Stimulated activated CD4-positive, alpha-beta T cell treated with anti-CD3 and anti-CD28 coated beads, Interleukin-12 subunit alpha, Interleukin-12 subunit beta, amount 100 ng/mL, for 48 hours (primary cell): ENCODE results near the gene LHFPL5.
A peak's percentile ranks its signal among the peaks of the same experiment; 100 is the strongest.

ENCODE experiments used
- DNase-seq, 3 donors: peaks; one replicate each; pipeline ENCODE4 v3.0.0-alpha.2; 2020; ENCODE audit warnings: low read depth in 2 of 3, low spot score in 1 of 3

LHFPL5 gene

DNA sequence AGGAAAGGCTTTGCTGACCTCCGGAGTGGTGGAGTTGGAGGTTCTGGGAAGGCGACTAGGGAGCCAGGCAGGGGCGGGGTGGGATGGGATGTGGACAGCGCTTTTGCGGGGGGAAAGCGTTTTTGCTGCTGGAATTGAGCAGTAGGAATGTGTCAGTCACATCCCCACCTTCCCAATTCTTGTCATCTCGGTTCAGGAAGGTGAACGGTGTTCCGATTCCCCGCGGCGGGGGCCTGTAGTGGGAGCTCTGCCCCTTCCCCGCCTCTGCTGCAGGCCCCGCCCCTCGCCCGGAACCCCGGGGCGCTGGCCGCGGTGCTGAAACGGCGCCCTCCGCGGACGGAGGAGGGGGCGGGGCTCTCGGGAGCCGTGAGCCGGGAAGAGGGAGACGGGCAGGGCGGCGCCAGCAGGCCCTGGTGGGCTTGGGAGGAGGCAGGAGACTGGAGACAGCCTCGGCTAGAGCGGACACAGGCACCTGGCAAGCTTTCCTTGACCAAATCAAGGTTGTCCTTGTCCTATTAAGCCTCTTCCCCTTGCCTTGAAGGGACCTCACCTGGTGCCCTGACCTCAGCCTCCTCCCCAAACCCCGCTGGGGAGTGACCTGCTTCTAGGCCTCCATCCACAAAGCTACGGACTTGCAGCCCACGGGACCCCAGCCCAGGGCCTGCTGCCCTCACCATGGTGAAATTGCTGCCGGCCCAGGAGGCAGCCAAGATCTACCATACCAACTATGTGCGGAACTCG lies at the start of gene LHFPL5:
TSS of gene LHFPL5 (plus strand) at position 357 of the 741 bp plus-strand sequence. CDS start at position 676, 319 bp downstream.
- peak; percentile 8 to 35 (median 24) for DNase-seq

DNA sequence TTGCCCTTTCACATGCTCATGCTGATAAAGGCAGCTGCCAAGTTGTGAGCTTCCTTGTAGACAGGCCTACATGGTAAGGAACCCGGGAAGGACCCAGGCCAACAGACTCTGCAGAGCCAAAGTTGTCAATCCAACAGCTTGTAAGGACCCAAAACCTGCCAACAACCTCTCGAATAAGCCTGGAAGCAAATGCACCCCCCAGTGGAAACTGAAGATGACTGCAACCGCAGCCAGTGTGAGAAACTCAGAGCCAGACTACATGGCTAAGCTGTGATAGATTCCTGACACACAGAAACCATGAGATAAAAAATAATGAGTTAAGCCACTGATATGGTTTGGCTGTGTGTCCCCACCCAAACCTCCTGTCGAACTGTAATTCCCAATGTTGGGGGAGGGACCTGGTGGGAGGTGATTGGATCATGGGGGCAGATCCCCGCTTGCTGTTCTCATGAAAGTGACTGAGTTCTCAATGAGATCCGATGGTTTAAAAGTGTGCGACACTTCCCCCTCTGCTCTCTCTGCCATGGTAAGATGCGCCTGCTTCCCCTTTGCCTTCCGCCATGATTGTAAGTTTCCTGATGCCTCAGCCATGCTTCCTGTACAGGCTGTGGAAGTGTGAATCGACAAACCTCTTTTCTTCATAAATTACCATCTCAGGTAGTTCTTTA lies 47.6 kb upstream of the LHFPL5 start:
- peak in 1 of 3 donors; percentile 14 for DNase-seq

GRCh38 chr6:35759426-35759825 lies 45.7 kb upstream of the LHFPL5 start:
- no peak for DNase-seq

GRCh38 chr6:35765739-35766138 lies 39.4 kb upstream of the LHFPL5 start:
- no peak for DNase-seq

DNA sequence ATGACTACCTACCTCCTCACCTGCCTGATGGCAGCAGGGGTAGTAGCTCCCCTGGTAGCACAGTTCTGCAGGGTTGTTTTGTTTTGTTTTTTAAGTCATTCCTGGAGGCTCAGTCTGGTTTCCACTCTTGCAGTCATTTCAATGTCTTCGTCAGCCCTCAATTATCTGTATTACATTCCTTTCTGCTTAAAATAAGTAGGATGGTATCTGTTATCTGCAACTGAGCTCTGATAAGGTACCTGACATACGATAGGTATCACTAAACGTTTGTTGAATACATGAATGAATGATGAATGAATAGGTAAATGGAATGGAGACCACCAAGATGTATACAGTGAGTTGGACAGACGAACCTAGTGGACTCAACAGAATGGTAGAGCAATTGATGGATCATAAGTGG lies 35.9 kb upstream of the LHFPL5 start:
- DNase-seq, result no peak

- DNase-seq, result no peak
Measured at GRCh38 chr6:35771343-35771627, 33.9 kb upstream of the LHFPL5 start.

DNA sequence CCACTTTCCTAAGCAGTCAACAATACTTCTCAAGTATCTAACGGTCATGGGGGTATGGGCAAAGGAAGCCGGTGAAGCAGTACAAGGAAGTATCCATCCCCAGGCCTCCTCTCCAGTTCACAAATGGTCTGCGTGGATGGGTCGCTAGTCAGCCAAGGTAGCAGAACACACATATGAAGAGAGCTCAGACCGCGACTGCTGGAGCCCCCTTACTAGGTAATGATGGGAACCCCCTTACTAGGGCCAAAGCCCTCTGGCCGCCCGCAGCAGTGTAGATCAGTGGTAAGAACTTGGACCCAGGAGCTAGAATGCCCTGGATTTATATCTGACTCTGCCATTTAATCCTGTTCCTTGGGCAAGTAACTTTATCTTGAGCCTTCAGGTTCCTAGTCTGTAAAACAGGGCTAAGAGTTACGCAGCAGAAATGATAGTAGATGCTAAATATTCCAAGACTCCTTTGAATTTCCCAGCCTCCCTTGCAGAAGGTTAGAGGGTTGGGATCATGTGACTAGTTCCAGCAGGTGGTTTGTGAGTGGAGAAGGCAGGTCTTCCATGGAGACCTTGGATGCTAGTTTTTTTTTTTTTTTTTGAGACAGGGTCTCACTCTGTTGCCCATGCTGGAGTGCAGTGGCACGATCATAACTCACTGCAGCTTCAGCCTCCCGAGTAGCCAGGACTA lies 30.9 kb upstream of the LHFPL5 start:
- no peak for DNase-seq

DNA sequence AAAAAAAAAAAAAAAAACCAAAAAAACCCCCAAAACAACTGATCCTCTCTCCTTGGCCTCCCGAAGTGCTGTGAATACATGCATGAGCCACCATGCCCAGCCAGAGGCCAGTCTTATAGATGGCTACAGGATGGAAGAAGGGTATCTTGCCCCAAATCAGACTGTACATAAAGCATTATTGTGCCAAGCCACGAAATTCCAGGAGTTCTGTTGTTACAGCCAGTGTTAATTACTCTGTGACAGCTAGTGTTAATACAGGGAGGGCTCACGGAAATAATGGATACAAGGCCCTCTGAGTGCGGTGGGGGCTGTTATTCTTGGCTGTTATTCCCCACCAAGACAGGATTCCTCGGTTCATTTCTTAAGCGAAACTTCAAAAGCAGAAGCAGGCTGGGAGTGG lies 30.1 kb upstream of the LHFPL5 start:
- DNase-seq, result no peak

GRCh38 chr6:35776364-35777215 lies 28.6 kb upstream of the LHFPL5 start, which contains the start of gene CLPSL2:
CLPSL2 (plus strand) TSS chr6:35776598; CDS start chr6:35776619, 21 bp downstream.
- DNase-seq, result no peak

DNA sequence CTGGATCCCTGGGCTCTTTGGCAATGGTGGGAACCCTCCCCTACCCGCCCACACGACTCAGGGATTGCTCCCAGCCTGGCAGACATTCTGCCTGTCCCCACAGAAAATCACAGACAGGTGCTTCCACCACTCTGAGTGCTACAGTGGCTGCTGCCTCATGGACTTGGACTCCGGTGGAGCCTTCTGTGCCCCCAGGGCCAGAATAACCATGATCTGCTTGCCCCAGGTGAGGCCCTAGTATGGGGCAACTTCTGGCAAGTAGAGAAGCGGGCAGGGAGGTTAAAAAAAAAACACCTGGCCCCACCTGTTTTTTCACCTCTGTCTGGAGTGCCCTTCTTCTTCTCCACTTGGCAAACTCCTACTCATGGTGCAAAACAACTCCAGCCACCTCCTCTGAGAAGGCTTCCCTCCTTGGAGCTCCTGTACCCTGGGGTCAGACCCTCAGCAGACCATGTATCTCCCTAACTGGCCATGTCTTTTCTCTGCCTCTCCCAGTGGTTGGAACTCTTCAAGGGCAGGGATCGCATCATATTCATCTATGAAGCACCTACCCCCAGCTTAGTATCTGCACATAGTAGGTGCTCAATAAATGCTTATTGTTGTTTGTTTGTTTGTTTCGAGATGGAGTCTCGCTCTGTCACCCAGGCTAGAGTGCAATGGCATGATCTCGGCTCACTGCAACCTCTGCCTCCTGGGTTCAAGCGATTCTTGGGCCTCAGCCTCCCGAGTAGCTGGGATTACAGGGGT lies 27.6 kb upstream of the LHFPL5 start:
- DNase-seq, result no peak

DNA sequence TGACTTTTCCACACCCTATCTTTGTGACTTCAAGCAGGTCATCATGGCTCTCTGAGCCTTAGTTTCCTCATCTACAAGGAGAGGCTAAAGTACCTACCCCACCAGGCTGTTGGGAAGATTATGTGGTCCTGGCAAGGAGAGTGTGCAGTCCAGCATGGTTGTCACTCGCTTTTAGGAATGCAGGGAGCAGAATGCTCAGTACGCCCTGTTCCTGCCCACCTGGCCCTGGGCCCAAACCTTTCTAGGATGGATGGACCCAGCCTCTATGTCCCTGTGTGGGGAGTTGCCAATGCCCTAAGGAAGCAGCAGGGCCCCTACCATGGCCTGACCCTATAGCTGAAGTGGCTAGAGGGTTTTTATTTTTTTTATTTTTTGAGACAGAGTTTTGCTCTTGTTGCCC lies 26.7 kb upstream of the LHFPL5 start:
- DNase-seq, result no peak

DNA sequence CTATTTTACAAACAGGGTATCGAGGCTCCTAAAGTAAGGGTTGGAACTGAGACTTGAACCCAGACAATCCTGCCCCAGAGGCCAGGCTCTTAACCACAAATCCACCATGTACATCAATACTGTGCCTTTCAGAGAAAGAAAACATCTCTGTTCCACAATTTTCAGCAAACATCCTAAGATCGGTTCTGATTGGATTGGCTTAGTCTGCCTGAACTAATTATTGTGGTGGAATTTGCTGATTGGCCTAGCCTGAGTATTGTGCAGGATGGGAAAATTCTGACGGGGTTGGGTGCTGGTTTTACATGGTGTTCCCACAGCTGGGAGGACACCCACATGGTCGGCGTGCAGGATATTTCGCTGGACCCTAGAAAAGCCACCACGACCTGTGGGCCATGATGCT lies 24.4 kb upstream of the LHFPL5 start, which contains the start of gene CLPSL1:
TSS of gene CLPSL1 (plus strand) at position 301 of the 400 bp plus-strand sequence. CDS start at position 393, 92 bp downstream.
- DNase-seq, result no peak

- no peak for DNase-seq
Measured at GRCh38 chr6:35781290-35781689, 23.9 kb upstream of the LHFPL5 start.

DNA sequence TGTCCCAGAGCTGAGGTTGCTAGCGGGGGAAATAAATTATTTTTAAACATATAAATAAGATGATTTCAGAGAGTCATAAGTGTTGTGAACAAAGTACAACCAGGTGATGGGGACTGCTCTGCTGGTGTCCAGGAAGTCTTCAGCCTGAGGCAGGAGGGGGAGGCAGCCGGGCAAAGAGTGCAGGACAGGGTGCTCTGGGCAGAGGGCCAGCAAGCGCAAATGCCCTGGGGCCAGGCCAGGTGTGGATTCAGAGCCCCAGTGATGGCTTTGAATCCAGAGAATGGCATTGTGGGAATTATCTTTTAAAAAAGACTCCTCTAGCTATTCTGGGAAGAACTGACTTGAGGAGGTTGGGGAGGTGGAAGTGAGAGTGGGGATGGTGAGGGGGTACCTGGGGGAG lies 22.7 kb upstream of the LHFPL5 start:
- no peak for DNase-seq

- no peak for DNase-seq
Measured at GRCh38 chr6:35784200-35784599, 21.0 kb upstream of the LHFPL5 start.

GRCh38 chr6:35786272-35786671 lies 18.9 kb upstream of the LHFPL5 start:
- no peak for DNase-seq

DNA sequence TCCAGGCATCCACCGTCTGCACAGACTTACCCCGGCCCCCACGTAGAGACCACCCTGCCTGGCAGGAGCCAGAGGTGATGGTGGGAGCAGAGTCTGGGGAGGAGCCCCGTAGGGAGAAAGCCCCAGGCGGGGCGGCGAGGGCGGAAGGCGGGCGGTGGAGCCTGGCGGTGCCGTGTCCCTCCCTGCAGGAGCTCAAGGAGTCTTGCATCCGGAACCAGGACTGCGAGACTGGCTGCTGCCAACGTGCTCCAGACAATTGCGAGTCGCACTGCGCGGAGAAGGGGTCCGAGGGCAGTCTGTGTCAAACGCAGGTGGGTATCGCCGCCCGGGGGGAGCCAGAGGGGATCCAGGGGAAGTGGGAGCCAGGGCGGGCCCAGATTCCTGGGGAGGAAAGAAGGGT lies 18.3 kb upstream of the LHFPL5 start:
- no peak for DNase-seq

DNA sequence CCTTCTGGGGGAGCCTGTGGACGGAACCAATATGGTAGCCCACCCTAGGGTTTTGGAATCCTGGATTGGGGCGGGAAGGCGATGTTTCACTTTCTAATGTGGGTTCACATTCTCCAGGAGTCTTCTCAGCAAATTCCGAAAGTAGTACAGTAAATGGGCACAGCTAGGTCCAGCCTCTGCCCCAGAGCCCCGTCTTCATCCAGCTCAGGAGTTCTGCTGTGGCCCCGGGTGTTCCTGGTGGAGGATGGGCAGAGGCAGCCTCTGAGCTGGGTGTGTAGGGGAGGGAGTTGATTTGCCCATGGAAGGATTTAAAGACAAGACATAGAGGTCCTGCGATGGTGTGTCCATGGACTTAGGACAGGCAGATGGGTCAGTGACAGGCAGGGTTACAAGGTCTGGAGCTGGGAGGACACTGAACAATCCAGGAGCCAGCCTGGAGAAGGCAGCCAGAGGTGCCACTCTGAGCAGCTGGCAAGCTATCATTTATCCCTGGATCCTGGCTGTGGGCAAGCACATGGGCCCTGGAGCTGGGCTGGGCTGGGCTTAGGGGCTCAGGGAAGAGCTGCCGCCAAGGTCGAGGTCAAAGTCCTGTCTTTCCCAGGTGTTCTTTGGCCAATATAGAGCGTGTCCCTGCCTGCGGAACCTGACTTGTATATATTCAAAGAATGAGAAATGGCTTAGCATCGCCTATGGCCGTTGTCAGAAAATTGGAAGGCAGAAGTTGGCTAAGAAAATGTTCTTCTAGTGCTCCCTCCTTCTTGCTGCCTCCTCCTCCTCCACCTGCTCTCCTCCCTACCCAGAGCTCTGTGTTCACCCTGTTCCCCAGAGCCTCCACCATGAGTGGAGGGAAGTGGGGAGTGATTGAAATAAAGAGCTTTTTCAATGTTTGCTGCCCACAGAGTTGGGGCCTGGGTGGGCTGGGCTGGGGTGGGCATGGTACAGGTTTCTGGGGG lies 17.6 kb upstream of the LHFPL5 start:
- DNase-seq, result no peak

GRCh38 chr6:35788423-35788982 lies 16.6 kb upstream of the LHFPL5 start:
- no peak for DNase-seq
